HepG2 (cell line): ENCODE data around the gene CNNM1.

ENCODE experiments used
- ATF5 ChIP-seq: sonication (generic); formaldehyde crosslinking; IDR thresholded peaks from 2 replicates; pipeline ENCODE4 v1.4.0; 2020; ENCODE audit warnings: mild to moderate bottlenecking, low read depth, missing genetic modification reagents
- CTCF ChIP-seq: sonication (generic); formaldehyde crosslinking; IDR thresholded peaks from 2 replicates; pipeline ENCODE4 v1.5.0; 2020; ENCODE audit warnings: mild to moderate bottlenecking, missing genetic modification reagents, moderate library complexity
- FOXK1 ChIP-seq: sonication (generic); formaldehyde crosslinking; IDR thresholded peaks from 2 replicates; pipeline ENCODE4 v1.4.0; 2020; ENCODE audit warnings: low read depth, missing genetic modification reagents, borderline replicate concordance
- NFE2L1 ChIP-seq: sonication (generic); formaldehyde crosslinking; IDR thresholded peaks from 2 replicates; pipeline ENCODE4 v1.4.0; 2020; ENCODE audit warnings: missing genetic modification reagents, mild to moderate bottlenecking, borderline replicate concordance
- NR1H2 ChIP-seq: sonication (generic); formaldehyde crosslinking; IDR thresholded peaks from 2 replicates; pipeline ENCODE4 v1.8.1; 2022; ENCODE audit warnings: low read depth, missing genetic modification reagents, borderline replicate concordance

- TF ChIP-seq NR1H2 (no peak), ATF5 (CRISPR knock-in tag) (no peak), CTCF (no peak), FOXK1 (CRISPR knock-in tag) (no peak), NFE2L1 (CRISPR knock-in tag) (no peak)
Measured at GRCh38 chr10:99393683-99394082, 64.5 kb downstream of the CNNM1 start.
